DOHH2 (cell line): ENCODE measurements around the gene PUM2.

Experiments
- EZH2phosphoT487 ChIP-seq: fragments of 200-600 bp; sonication (generic); IDR thresholded peaks from 2 replicates; pipeline ENCODE4 v1.6.1; 2017; ENCODE audit warnings: borderline replicate concordance, mild to moderate bottlenecking, antibody characterized with exemption, low read length, moderate library complexity, mixed read lengths
- TF ChIP-seq, protein P1 (sequence below): fragments of 200-600 bp; sonication (generic); IDR thresholded peaks from one replicate; pipeline ENCODE4 v1.5.1; 2014; ENCODE audit warnings: antibody characterized with exemption, mild to moderate bottlenecking, low read depth, low read length; ENCODE audit not compliant: poor library complexity, severe bottlenecking

DNA sequence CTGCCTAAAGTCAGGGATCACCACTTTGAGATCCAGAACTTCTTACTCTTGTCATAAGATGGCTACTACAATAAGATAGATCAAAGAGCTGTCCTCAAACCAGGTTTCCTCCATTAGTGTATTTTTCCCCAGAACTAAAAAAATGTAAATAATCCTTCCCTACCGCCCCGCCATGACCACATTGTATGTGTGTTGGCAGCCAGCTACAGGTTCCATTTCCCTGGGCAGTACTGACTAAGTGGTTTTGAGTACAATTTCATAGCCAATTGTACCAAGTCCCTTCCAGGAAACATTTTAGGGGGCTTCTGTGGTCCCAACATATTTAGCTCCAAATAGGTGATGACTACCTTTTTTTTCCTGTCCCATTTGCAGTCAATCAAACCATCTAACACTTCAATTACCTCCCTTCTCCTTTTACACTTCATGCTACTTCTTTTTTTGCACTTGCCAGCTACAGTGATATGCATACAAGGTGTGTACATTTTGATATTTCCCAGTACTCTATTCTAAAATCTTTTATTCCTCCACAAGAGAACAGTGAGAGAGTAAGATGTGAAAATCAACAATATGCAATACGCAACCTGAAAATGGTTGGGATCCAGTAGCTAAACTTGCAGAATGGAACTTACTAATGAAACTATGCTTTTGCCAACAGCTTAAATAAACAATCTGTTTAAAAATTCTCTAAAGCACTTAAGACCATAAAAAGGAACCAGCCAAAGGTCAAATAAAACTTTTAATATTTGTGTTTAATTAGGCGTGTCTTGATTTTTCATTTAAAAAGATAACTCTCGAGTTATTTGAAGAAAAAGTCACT, 3.9 kb downstream of the PUM2 start:
- TF ChIP-seq, protein P1, sequence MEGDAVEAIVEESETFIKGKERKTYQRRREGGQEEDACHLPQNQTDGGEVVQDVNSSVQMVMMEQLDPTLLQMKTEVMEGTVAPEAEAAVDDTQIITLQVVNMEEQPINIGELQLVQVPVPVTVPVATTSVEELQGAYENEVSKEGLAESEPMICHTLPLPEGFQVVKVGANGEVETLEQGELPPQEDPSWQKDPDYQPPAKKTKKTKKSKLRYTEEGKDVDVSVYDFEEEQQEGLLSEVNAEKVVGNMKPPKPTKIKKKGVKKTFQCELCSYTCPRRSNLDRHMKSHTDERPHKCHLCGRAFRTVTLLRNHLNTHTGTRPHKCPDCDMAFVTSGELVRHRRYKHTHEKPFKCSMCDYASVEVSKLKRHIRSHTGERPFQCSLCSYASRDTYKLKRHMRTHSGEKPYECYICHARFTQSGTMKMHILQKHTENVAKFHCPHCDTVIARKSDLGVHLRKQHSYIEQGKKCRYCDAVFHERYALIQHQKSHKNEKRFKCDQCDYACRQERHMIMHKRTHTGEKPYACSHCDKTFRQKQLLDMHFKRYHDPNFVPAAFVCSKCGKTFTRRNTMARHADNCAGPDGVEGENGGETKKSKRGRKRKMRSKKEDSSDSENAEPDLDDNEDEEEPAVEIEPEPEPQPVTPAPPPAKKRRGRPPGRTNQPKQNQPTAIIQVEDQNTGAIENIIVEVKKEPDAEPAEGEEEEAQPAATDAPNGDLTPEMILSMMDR = no peak
- TF ChIP-seq EZH2phosphoT487 = no peak
